Body of pancreas (tissue), 4 donors: ENCODE results near the gene QKI.

Source experiments
- POLR2A ChIP-seq, 3 donors: fragments of 450-650 bp; IDR thresholded peaks; one replicate each; pipeline ENCODE4 v1.6.1; 2016; ENCODE audit warnings: antibody characterized with exemption in 3 of 3, mild to moderate bottlenecking in 2 of 3
- TF ChIP-seq, protein P1 (sequence below), 7 experiments: fragments of 450-650 bp in 4 of 7; fragments of 200-600 bp in 3 of 7; sonication (generic) in 3 of 7; IDR thresholded peaks; one replicate each; pipeline ENCODE4 v1.5.1; 2016 to 2019; ENCODE audit warnings: antibody characterized with exemption in 7 of 7

DNA sequence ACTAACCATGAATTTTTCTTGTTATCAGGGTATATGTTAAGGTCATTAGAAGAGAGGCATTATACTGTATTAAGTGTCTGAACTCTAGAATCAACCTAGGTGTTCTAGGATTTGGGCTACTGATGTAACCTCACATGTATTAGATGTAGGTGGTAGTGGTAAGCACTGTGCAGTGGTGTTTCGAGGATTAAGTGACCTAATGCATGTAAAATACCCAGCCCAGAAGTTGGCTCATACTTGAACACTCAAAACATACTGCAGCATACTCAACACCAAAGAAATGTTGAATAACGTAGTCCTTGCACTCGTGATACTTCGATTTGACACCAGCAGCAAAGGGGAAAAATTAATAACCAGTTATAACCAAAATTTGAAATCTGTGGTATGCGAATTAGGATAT, 48.7 kb downstream of the QKI start:
- TF ChIP-seq, protein P1, sequence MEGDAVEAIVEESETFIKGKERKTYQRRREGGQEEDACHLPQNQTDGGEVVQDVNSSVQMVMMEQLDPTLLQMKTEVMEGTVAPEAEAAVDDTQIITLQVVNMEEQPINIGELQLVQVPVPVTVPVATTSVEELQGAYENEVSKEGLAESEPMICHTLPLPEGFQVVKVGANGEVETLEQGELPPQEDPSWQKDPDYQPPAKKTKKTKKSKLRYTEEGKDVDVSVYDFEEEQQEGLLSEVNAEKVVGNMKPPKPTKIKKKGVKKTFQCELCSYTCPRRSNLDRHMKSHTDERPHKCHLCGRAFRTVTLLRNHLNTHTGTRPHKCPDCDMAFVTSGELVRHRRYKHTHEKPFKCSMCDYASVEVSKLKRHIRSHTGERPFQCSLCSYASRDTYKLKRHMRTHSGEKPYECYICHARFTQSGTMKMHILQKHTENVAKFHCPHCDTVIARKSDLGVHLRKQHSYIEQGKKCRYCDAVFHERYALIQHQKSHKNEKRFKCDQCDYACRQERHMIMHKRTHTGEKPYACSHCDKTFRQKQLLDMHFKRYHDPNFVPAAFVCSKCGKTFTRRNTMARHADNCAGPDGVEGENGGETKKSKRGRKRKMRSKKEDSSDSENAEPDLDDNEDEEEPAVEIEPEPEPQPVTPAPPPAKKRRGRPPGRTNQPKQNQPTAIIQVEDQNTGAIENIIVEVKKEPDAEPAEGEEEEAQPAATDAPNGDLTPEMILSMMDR (IDR thresholded peaks at IDR 0.05): no peak
- no peak for TF ChIP-seq POLR2A (IDR thresholded peaks at IDR 0.05)
